GM13976 (cell line): ENCODE measurements around the gene IRF7.

ENCODE experiments used
- DNase-seq: peaks from one replicate; pipeline ENCODE4 v3.0.0; 2012; ENCODE audit warnings: low spot score
- CTCF ChIP-seq: IDR thresholded peaks from 2 replicates; pipeline ENCODE4 v1.5.1; 2012; ENCODE audit warnings: borderline replicate concordance, mild to moderate bottlenecking; ENCODE audit not compliant: insufficient read depth; ENCODE audit errors: extremely low read depth, missing control alignments, control extremely low read depth
- in situ Hi-C: fragments of 300-500 bp; cut with MboI; formaldehyde crosslinking; loops from one replicate; pipeline ENCODE4 v1.12.0; 2022; ENCODE audit warnings: low sequenced_read_pairs, mixed read lengths, inconsistent platforms; ENCODE audit not compliant: unreplicated experiment

The IRF7 gene

GRCh38 chr11:563812-564578 lies 51.8 kb downstream of the IRF7 start:
- no peak for DNase-seq
- in situ Hi-C loops = no loop called here
- no peak for TF ChIP-seq CTCF

GRCh38 chr11:563066-563811 lies 52.5 kb downstream of the IRF7 start:
- in situ Hi-C loops = no loop called here
- no peak for DNase-seq
- TF ChIP-seq CTCF = no peak
